ENCODE results near the gene SETBP1.
A peak's percentile ranks its signal among the peaks of the same experiment; 100 is the strongest.

Gene SETBP1

GRCh38 chr18:45024357-45025088, 343.8 kb downstream of the SETBP1 start:
- peak; percentile 1 for TF ChIP-seq CTCF (conservative IDR thresholded peaks at IDR 0.05; ENCODE audit: low read depth, low read length)

GRCh38 chr18:45025089-45025450, 344.4 kb downstream of the SETBP1 start:
- no peak for TF ChIP-seq CTCF (conservative IDR thresholded peaks at IDR 0.05; ENCODE audit: low read depth, low read length)
- no peak overlapping the region for H3K4me3 ChIP-seq (ENCODE audit: low read length)
- DNase-seq (ENCODE audit: low read depth): no peak

More at GRCh38 chr18:45024357-45025088, 343.8 kb downstream of the SETBP1 start:
- DNase-seq (ENCODE audit: low read depth): no peak
- H3K4me3 ChIP-seq (ENCODE audit: low read length): no peak overlapping the region

DNA sequence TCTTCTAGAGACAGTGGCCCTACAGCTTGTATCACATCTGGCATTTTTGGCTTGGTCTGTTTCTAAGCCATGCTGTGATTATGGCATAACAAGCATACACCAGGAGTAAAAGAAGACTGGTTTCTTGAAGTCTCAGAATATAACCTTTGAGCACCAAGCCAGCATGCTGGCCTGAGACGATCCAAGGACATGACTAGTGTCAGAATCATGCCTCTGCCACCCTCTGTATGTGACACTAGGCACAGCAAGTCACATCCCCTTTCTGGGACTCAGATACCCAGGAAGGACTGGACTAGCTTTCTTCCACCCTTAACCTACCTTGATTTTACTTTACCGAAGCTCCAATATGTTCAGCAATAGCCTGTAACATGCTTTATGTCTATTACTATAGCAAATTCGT, 345.5 kb downstream of the SETBP1 start:
- no peak for TF ChIP-seq CTCF (conservative IDR thresholded peaks at IDR 0.05; ENCODE audit: low read depth, low read length)
- no peak for DNase-seq (ENCODE audit: low read depth)
- H3K4me3 ChIP-seq (ENCODE audit: low read length): no peak overlapping the region

- no peak for TF ChIP-seq CTCF (conservative IDR thresholded peaks at IDR 0.05; ENCODE audit: low read depth, low read length)
- no peak overlapping the region for H3K4me3 ChIP-seq (ENCODE audit: low read length)
- DNase-seq (ENCODE audit: low read depth): no peak
Measured at GRCh38 chr18:45034179-45034578, 353.5 kb downstream of the SETBP1 start.

DNA sequence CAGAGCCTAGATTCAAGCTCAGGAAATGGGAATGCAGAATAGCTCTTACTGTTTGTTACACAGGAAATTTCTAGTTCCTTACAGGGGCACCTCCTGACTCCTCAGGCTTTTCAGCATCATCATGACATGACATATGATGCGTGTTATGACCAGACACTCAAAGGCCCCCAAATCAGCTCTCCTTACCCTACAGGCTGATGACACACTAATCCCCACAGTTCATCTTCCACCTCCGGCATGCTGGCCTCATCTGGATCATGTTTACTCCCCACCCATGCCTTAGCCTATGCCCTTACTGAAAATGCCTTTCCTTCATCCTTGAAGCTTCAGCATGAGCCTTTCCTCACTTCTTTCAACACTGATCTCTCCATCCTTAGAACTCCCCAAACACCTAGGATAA, 356.9 kb downstream of the SETBP1 start:
- no peak overlapping the region for H3K4me3 ChIP-seq (ENCODE audit: low read length)
- no peak for DNase-seq (ENCODE audit: low read depth)
- no peak for TF ChIP-seq CTCF (conservative IDR thresholded peaks at IDR 0.05; ENCODE audit: low read depth, low read length)

GRCh38 chr18:45039376-45039775, 358.7 kb downstream of the SETBP1 start:
- no peak for DNase-seq (ENCODE audit: low read depth)
- TF ChIP-seq CTCF (conservative IDR thresholded peaks at IDR 0.05; ENCODE audit: low read depth, low read length): no peak

GRCh38 chr18:45040879-45041278, 360.2 kb downstream of the SETBP1 start:
- no peak overlapping the region for H3K4me3 ChIP-seq (ENCODE audit: low read length)
- no peak for TF ChIP-seq CTCF (conservative IDR thresholded peaks at IDR 0.05; ENCODE audit: low read depth, low read length)
- no peak for DNase-seq (ENCODE audit: low read depth)

More at GRCh38 chr18:45039376-45039775, 358.7 kb downstream of the SETBP1 start:
- no peak overlapping the region for H3K4me3 ChIP-seq (ENCODE audit: low read length)

All from retinal pigment epithelial cell (primary cell).